GM19023 (cell line): ENCODE results near the gene NLRP11.
"Not testable (repeated sequence)": the region's sequence is repeated elsewhere in the genome, so short reads cannot be mapped to it uniquely, and the experiment has no call there.

Experiments
- ATAC-seq: cut with Tn5 transposase; IDR thresholded peaks from one replicate; pipeline ENCODE4 v1.9.1; 2021; ENCODE audit warnings: mild to moderate bottlenecking, moderate library complexity; ENCODE audit not compliant: unreplicated experiment

NLRP11 gene

GRCh38 chr19:55781112-55781511 lies 50.7 kb downstream of the NLRP11 start:
- no peak for ATAC-seq

DNA sequence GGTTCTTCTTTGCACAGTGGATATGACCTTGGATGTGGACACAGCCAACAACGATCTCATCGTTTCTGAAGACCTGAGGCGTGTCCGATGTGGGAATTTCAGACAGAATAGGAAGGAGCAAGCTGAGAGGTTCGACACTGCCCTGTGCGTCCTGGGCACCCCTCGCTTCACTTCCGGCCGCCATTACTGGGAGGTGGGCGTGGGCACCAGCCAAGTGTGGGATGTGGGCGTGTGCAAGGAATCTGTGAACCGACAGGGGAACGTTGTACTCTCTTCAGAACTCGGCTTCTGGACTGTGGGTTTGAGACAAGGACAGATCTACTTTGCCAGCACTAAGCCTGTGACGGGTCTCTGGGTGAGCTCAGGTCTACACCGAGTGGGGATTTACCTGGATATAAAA lies 53.5 kb downstream of the NLRP11 start:
- ATAC-seq: no peak

- ATAC-seq: no peak
Observed at GRCh38 chr19:55777528-55777927, 54.3 kb downstream of the NLRP11 start.

- ATAC-seq: not testable (repeated sequence)
Observed at GRCh38 chr19:55769632-55770031, 62.2 kb downstream of the NLRP11 start.

DNA sequence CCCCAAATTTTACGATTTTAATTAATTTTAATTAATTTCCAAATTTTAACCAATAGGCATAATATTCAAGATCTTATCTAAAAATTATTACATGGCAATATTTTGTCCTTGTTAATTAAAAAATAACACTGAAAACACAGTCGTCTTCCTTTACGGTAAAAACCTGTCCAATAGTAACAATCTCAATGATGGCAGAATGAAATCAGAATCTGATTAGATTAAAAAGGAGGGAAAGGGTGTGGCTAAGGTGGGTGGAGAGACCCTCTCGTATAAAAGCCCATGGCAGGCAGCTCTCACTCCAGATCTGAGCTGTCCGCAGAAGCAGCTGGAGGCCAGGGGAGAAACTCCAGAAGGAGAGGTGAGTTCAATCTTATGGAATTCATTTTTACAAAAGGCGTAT lies 63.0 kb downstream of the NLRP11 start, which contains the start of gene RFPL4AL1:
Gene RFPL4AL1 (plus strand): TSS at position 301 of the 400 bp plus-strand sequence. CDS start 2,687 bp downstream, outside the sequence.
- ATAC-seq: not testable (repeated sequence)

DNA sequence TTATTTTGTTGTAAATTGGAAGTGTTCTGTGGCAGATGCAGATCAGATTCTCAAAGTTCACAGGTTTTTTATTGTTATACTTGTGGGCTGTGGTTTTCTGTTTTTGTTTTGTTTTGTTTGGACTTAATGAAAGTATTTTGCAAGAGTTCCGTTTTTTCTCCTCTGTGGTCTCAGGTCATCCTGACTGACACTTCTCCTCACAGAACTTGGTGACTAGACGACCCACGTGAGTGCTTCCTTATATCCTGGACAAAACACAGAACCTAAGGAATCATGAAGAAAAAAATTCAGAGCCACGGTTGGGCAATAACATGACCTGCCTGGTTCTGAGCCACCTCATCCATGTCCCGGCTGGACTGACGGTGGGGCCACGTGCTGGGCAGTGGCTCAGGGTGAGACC lies 65.3 kb downstream of the NLRP11 start:
- no peak for ATAC-seq

DNA sequence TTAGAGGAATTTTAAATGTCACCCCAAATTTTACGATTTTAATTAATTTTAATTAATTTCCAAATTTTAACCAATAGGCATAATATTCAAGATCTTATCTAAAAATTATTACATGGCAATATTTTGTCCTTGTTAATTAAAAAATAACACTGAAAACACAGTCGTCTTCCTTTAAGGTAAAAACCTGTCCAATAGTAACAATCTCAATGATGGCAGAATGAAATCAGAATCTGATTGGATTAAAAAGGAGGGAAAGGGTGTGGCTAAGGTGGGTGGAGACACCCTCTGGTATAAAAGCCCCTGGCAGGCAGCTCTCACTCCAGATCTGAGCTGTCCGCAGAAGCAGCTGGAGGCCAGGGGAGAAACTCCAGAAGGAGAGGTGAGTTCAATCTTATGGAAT lies 73.0 kb downstream of the NLRP11 start, which contains the start of gene RFPL4A:
Gene RFPL4A (plus strand): TSS at position 301 of the 400 bp plus-strand sequence. CDS start 2,704 bp downstream, outside the sequence.
- ATAC-seq: not testable (repeated sequence)

- ATAC-seq: not testable (repeated sequence)
Observed at GRCh38 chr19:55756808-55757207, 75.0 kb downstream of the NLRP11 start.

GRCh38 chr19:55753401-55753800 lies 78.4 kb downstream of the NLRP11 start:
- ATAC-seq: no peak

DNA sequence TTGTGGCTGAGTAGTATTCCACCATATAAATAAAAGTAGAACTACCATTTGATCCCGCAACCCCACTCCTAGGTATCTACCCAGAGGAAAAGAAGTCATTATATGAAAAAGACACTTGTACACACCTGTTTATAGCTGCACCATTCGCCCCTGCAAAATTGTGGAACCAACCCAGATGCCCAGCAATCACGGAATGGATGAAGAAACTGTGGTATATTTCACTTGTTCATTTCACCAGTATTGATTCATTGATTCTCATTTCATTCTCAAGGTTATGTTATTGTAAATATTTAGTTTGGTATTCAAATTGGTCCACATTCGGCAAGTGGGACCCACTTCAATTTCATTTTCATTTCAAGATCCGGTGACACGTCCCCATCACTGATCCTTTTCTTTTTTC lies 81.1 kb downstream of the NLRP11 start:
- no peak for ATAC-seq

GRCh38 chr19:55738302-55738701 lies 93.5 kb downstream of the NLRP11 start, which contains the start of gene NLRP9:
TSS of gene NLRP9 (minus strand) at chr19:55738402. CDS start at chr19:55738374, 28 bp downstream.
- no peak for ATAC-seq
